ENCODE results near the gene RGMA.

RGMA gene

DNA sequence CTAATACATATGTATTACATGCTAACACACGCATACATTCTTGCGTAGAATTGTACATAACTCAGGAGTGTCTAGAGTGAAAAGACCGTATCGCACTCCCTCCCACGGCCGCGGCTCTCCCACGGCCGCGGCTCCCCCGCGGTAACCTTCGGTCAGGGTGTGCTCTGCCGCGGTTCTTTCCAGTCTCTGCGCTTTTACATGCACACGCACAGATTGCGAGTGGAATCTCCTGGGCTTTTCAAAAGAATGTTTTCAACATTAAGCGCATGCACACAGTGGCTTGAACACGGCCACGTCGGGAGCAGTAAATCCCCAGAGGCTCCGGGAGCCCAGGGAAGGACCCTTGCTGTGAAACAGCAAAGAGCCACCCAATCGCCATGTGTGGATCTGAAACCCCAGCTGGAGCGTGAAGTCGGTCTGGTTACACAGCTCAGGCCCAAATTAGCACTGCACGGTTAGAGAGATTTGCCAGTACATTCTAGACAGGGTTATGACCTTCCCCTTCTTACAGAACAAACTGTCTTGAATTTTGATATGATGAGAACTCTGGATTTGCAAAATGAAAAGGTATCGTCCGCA, 805 bp upstream of the RGMA start:
- no peak for FAIRE-seq

- FAIRE-seq, result no peak
These were observed 621 bp downstream of the RGMA start for GRCh38 chr15:93088200-93088980.

DNA sequence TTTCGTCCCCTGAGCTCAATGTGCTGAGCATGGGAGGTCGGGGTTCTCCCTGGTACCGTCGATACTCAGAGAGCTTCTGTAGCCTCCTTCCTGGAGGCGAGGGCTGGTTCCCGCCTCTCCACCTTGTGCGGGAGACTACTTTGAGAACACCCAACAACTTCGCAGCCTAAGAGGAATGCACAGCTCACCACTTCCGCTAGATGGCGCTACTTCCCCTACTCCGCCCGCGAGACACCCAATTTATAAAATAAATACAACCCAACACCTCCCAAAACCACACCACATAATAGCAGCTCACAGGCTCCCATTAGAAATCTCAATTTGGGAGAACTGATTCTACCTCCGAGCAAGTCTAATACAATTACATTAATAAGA, 1.2 kb downstream of the RGMA start:
- FAIRE-seq, result peak; percentile 27

DNA sequence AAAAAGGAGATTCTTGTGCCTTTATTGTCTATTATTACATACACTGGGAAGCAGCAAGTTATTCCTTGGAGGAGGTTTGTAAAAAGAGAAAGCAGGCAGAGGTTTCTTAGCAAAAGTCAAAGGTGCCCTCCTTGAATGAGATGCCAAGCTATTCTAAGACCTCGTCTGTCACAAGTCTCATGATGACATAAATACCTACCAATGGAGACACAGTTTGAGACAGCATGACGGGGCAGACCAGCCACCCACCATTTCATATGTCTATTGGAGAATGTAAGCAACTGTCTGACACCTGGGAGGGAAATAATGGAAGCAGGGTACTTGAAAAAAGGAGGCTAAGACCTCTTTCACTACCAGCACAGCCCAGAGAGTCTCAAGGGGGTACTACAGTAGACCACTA, 2.2 kb downstream of the RGMA start:
- FAIRE-seq, result no peak

DNA sequence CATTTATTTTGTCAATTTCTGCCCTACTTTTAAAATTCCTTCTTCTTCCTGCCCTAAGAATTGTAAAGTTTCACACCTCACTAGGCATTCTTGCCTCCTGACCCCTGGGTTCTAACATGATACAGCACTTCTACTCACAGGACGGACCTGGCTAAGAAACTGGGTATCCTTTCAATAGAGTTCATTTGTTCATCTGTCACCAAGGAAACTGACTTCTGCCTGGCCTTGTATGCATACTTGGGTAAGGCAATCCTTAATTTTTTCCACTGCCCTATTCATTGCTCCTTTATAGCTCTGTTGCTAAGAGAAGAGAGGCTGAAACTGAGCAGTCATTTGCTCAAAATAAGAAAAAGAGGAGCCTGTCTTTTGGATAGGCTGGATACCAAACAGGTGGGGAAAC, 3.3 kb downstream of the RGMA start:
- FAIRE-seq, result no peak

DNA sequence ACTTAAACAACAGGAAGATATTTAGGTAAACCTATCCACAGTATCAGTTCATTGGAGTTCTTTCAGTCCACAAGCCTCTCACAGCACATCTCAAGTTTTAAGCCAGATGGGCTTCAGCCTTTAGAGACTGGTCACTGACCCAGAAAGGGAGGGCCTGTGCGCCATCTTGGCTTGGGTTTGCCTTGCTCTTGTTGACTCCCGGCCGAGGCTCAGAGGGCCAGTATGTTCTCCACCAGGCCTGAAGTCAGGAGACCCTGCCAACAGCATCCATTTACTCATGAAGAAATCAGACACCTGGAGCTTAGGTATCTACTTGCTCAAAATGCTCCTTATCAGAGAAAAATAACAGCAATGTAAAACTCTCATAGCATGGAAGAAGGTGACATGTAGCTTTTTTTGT, 6.2 kb downstream of the RGMA start:
- no peak for FAIRE-seq

DNA sequence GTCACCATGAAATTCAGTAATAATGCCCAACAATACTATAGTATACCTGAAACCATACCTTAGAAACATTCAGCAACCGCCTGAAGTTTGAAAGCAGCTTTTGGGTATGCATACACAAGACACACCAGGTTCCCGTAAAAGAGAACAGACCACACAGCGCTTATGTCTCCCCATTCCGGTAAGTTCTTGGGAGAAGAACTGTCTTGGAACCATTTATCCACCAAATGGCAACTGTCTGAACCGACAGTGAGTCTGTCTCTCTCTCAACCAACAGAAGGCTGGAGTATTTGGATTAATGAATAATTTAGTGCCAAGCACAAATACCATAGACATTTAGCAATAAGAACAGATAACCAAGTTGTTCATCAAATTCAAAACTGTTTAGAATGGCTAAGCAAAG, 7.6 kb downstream of the RGMA start:
- no peak for FAIRE-seq

GRCh38 chr15:93080451-93080850, 8.6 kb downstream of the RGMA start:
- FAIRE-seq, result no peak

DNA sequence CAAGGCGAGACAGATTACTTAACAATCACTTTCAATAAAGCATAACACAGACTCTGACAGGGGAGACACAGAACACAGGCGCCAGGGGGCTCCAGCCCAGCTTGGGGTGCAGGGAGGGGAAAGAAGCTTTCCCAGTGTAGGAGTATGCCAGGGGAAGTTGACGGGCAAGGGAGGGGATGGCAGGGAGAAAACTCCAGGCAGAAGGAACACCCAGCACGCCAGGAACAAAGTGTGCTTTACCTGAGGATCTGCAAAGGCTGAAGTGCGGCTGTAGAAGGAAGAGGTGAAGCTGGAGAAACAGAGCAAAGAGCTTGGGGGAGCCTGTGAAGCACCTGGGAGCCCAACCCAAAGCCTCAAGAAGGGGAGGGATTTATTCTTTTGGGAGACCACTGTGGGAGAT, 12.1 kb downstream of the RGMA start:
- no peak for FAIRE-seq

DNA sequence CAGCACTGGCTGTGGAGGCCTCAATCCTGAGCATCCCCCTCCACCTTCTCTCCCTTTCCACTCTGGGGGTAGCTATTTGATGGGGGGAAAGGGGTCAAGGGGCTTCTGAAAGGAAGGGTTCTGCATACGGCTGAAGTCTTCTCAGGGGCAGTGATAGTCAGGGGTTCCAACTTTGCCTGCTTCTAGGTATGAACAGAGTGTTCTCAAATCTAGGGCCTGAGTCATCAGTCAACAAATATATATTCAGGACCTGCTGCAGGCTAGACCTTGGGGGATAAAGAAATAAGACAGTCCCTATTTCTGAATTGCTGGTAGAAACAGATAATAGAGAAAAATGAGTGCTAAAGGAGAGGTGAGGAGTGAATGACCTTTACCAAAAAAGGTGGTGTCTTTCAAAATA, 12.8 kb downstream of the RGMA start:
- FAIRE-seq, result no peak

DNA sequence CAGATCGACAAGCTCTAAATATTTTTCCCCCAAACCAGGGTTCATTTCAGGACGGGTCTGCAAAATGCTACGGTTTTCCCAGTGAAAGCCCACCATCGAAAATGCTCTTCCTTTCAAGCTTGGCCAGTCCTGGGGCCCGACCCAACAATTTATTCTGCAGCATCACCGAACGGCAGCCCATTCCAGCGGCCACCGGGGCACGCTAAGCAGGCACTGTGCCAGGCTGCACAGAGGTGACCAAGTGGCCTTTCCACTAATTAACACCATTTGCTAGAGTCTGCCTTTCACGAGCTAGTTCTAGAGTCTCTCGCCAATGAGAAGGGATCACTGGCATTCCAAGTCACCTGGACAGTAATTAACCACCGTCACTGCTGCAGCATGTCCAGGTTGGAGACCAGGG, 14.4 kb downstream of the RGMA start:
- no peak for FAIRE-seq

DNA sequence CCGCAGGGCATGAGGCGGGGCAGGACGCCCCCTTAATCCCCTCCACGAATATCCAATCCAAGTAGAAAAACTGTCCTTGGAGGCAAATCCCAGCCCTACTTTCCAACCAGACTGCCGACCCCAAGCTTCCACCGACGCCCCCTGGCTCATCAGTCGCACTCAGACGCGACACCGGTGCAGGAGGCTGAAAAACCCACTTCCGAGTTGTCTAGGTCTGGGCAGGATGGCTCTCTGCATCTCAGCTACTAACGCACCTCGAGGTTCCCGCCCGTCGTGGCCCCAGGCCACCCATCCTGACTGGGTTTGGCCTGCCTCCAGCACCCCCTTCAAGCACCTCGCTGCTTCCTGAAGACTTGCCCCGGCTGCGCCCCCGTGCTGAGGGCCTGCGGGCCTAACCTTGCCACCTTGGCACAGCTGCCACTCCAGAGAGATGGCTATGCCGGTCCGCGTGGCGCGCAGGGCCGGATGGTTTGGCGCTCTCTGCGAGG, 15.5 kb downstream of the RGMA start:
- no peak for FAIRE-seq

GRCh38 chr15:93072411-93073394, 16.3 kb downstream of the RGMA start:
- no peak for FAIRE-seq

GRCh38 chr15:93072011-93072410, 17.0 kb downstream of the RGMA start:
- FAIRE-seq, result no peak

- FAIRE-seq, result no peak
These were observed 17.5 kb downstream of the RGMA start for GRCh38 chr15:93071469-93071936.

DNA sequence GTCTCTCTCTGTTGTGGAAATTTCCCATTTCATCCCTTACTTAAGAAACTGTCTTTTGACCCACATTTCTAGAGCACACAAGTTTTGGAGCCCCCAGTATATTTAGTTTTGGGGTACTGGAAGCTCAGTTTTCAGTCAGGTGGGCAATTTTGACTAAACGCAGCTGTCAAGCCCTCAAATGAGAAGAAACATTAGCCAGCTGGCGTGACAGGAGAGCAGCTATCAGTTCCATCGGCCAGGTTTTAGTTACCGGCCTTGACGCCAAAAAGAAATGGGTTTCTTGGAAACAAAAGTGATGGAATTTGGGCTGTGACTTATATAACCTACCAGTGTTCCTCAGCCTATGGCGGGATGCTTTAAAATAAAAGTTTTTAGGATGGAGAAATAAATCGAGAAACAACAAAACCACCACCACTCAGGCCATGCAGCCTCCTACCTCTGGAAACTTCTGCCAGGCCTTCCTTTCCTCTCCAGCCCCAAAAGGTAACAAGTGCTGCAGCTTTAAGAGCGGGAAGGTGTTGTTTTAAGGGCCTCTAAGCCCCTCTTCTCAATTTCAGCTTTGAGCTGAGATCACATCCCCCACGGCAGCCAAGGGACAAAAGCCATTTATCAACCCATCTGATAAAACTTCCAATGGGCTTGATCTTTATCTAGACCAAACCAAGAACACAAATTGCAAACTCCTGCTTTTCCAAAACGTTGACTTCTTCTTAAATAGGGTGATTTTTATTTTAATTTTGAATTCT, 18.3 kb downstream of the RGMA start:
- FAIRE-seq, result no peak

DNA sequence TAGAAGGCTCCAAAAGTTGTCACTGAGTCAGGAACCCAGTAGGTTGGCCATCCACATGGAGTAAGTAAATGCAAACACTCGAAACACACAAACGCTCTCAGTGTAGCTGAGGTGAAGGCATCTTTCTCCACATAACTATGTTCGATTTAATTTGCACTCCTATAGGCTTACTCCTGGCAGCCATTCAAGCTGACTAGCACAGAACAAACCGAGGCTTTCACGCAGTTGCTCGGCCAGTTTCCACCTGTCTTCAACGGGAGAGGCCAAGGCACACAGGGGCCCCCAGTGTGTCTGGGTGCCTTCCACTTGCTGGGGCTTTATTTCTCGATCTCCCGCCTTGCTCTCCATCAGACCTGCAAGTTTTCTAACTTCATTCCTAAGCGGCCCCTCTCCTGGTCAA, 18.9 kb downstream of the RGMA start:
- no peak for FAIRE-seq

DNA sequence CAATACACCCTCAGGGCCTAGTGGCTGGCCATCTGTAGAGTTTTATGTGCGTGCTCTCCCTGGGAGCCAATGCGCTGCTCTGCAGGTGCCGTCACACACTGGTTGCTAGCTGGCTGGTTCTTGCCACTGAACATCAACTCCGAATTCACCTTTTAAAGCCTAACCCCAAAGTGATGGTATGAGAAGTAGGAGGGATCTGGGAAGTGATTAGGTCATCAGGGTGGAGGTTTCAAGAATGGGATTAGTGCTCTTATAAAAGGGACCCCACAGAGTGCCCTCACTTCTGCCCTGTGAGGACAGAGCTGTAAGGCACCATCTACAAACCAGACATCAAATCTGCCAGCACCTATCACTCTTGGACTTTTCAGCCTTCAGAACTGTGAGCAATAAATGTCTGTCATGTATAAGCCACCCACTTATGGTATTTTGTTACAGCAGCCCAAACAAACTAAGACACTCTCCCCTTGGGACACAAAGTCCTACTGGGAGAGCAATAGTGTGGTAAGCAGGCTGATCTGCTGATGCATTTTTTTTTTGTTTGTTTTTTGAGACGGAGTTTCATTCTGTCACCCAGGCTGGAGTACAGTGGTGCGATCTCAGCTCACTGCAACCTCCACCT, 20.3 kb downstream of the RGMA start:
- no peak for FAIRE-seq

GRCh38 chr15:93067649-93068085, 21.3 kb downstream of the RGMA start:
- no peak for FAIRE-seq

GRCh38 chr15:93066834-93067648, 22.0 kb downstream of the RGMA start:
- no peak for FAIRE-seq

DNA sequence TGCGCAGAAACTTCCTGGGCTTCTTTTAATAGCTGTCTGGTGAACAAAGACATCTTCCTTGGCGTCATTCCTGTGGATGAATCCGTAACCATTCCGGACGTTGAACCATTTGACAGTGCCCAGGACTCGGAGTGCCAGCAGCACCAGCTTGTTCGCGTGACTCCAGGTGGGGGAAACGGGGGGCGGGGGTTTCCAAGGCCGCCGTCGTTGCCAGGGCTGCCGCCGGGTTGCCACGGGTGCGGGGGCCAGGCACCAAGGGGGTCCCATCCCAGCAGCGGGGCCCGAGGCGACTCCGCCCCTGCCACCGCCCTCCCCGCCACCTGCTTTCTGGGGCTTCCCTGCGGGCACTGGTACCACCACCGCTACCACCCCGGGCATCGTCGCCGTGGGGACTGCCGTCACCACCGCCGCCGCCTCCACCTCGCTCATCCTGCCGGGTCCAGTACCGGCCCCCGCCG, 22.8 kb downstream of the RGMA start:
- no peak for FAIRE-seq

All from A204.1 (cell line).